Mesenchymal stem cell (in vitro differentiated cells and primary cell): ENCODE results near the gene GLI1.

Experiments
- DNase-seq: peaks from one replicate; pipeline ENCODE4 v3.0.0-alpha.2; 2013
- H2AFZ ChIP-seq: one replicate; pipeline ENCODE4 v1.6.1; 2013; ENCODE audit warnings: low read depth, mild to moderate bottlenecking, control low read depth, inconsistent platforms, low read length, moderate library complexity
- H2AK5ac ChIP-seq: 2 replicates; pipeline ENCODE4 v1.6.1; 2013; ENCODE audit warnings: low read length, moderate library complexity, mild to moderate bottlenecking, inconsistent platforms; ENCODE audit not compliant: severe bottlenecking
- H2BK120ac ChIP-seq: one replicate; pipeline ENCODE4 v1.6.1; 2013; ENCODE audit warnings: low read depth, mild to moderate bottlenecking, inconsistent platforms, low read length, moderate library complexity
- H2BK12ac ChIP-seq, 2 experiments: one replicate each; pipeline ENCODE4 v1.6.1; 2013; ENCODE audit warnings: inconsistent platforms in 2 of 2, low read length in 2 of 2, mild to moderate bottlenecking in 2 of 2, moderate library complexity in 2 of 2, control low read depth in 1 of 2
- H2BK15ac ChIP-seq: one replicate; pipeline ENCODE4 v1.6.1; 2013; ENCODE audit warnings: mild to moderate bottlenecking, low read depth, inconsistent platforms; ENCODE audit not compliant: poor library complexity, severe bottlenecking
- H2BK5ac ChIP-seq: 2 replicates; pipeline ENCODE4 v1.6.1; 2013; ENCODE audit warnings: low read depth, mild to moderate bottlenecking, low read length, control low read depth, inconsistent platforms; ENCODE audit not compliant: poor library complexity, severe bottlenecking
- H3K14ac ChIP-seq, 2 experiments: one replicate each; pipeline ENCODE4 v1.6.1; 2013; ENCODE audit warnings: inconsistent platforms in 2 of 2, low read length in 2 of 2, control low read depth in 1 of 2, mild to moderate bottlenecking in 1 of 2, moderate library complexity in 1 of 2
- H3K18ac ChIP-seq, 2 experiments: one replicate each; pipeline ENCODE4 v1.6.1; 2013; ENCODE audit warnings: inconsistent platforms in 2 of 2, low read length in 2 of 2, control low read depth in 1 of 2, low read depth in 1 of 2, mild to moderate bottlenecking in 1 of 2
- H3K23ac ChIP-seq, 2 experiments: one replicate each; pipeline ENCODE4 v1.6.1; 2013; ENCODE audit warnings: inconsistent platforms in 2 of 2, low read length in 2 of 2, mild to moderate bottlenecking in 2 of 2, moderate library complexity in 2 of 2, control low read depth in 1 of 2
- H3K27ac ChIP-seq: 2 replicates; pipeline ENCODE4 v1.5.1; 2013; ENCODE audit warnings: mild to moderate bottlenecking, moderate library complexity, low read length, control low read depth, inconsistent platforms; ENCODE audit not compliant: poor library complexity, severe bottlenecking
- H3K27me3 ChIP-seq, 2 experiments: 2 replicates each; pipeline versions ENCODE4 v1.6.1 to v1.7.0; 2013; ENCODE audit warnings: low read length in 2 of 2, mild to moderate bottlenecking in 2 of 2, moderate library complexity in 2 of 2, control low read depth in 1 of 2, inconsistent platforms in 1 of 2; ENCODE audit not compliant: control insufficient read depth in 1 of 2, insufficient read depth in 1 of 2
- H3K36me3 ChIP-seq, 2 experiments: 2 replicates each; pipeline versions ENCODE4 v1.6.1 to v1.7.0; 2013; ENCODE audit warnings: low read length in 2 of 2, control low read depth in 1 of 2, inconsistent platforms in 1 of 2, low read depth in 1 of 2, mild to moderate bottlenecking in 1 of 2; ENCODE audit not compliant: insufficient read depth in 2 of 2, control insufficient read depth in 1 of 2
- H3K4ac ChIP-seq, 2 experiments: one replicate each; pipeline ENCODE4 v1.6.1; 2013; ENCODE audit warnings: inconsistent platforms in 2 of 2, low read length in 2 of 2, mild to moderate bottlenecking in 2 of 2, moderate library complexity in 2 of 2, control low read depth in 1 of 2, low read depth in 1 of 2
- H3K4me1 ChIP-seq: 2 replicates; pipeline ENCODE4 v1.6.1; 2013; ENCODE audit warnings: low read depth, low read length, control low read depth; ENCODE audit not compliant: control insufficient read depth, insufficient read depth
- H3K4me2 ChIP-seq: 2 replicates; pipeline ENCODE4 v1.6.1; 2013; ENCODE audit warnings: low read length, mild to moderate bottlenecking, inconsistent platforms; ENCODE audit not compliant: poor library complexity, severe bottlenecking
- H3K4me3 ChIP-seq, 2 experiments: 2 replicates each; pipeline versions ENCODE4 v1.5.1 to v1.7.0; 2013; ENCODE audit warnings: low read length in 2 of 2, mild to moderate bottlenecking in 2 of 2, control low read depth in 1 of 2, low read depth in 1 of 2; ENCODE audit not compliant: insufficient read depth in 1 of 2
- H3K79me1 ChIP-seq: replicated peaks from 2 replicates; pipeline ENCODE4 v1.6.1; 2013; ENCODE audit warnings: mild to moderate bottlenecking, control low read depth, low read length, inconsistent platforms; ENCODE audit not compliant: poor library complexity, severe bottlenecking
- H3K9ac ChIP-seq: 2 replicates; pipeline ENCODE4 v1.7.0; 2013; ENCODE audit warnings: mild to moderate bottlenecking, low read length, moderate library complexity
- H3K9me3 ChIP-seq: 2 replicates; pipeline ENCODE4 v1.7.0; 2013; ENCODE audit warnings: mild to moderate bottlenecking, low read length; ENCODE audit not compliant: control insufficient read depth
- H4K8ac ChIP-seq: one replicate; pipeline ENCODE4 v1.6.1; 2013; ENCODE audit warnings: inconsistent platforms, mild to moderate bottlenecking, low read length, moderate library complexity
- H4K91ac ChIP-seq: one replicate; pipeline ENCODE4 v1.6.1; 2013; ENCODE audit warnings: mild to moderate bottlenecking, low read length, inconsistent platforms
- WGBS: methylation state at CpG from one replicate; pipeline ENCODE4 v1.1.7; 2013; ENCODE audit warnings: mixed read lengths; 5-methylcytosine and 5-hydroxymethylcytosine counted together

The GLI1 gene

DNA sequence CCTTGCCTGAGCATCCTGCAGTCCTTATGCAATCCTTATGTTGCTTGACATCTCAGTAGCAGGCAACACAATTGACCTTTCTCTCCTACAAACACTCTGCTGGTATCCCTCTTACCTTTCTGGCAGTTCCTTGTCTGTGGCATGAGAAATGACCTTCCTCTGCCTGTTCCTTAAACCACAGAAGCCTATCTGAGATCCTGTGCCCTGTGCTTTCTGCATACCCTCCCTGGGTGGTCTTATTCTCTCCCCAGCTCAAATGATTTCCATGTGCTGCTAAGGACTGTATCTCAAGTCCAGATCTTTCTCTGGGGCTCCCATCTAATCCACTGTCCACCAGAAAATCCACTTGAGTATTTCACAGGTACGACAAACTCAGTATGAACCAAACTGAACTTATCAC lies 22.1 kb downstream of the GLI1 start:
- Histone ChIP-seq H3K4me2 (no peak overlapping the region), H2BK5ac (no peak overlapping the region), H3K36me3 (no peaks in the 10 kb centered on the region), H3K23ac (no peak overlapping the region), H3K14ac (no peak overlapping the region), H3K4me3 (no peak overlapping the region), H2AFZ (no peak overlapping the region), H3K9me3 (no peaks in the 10 kb centered on the region), H3K4ac (no peak overlapping the region), H3K4me1 (peaks cover 3% of the 10 kb centered on the region), H3K27ac (no peak overlapping the region), H2AK5ac (no peak overlapping the region), H3K9ac (no peak overlapping the region), H2BK15ac (no peak overlapping the region), H3K27me3 (peaks cover 13 to 50% of the 10 kb centered on the region in 2 experiments), H3K79me1 (no peaks in the 10 kb centered on the region), H2BK120ac (no peak overlapping the region), H4K8ac (no peak overlapping the region), H2BK12ac (no peak overlapping the region), H4K91ac (no peak overlapping the region), H3K18ac (no peak overlapping the region)
- 86% methylated on average over 1 of the region's 1 CpG for WGBS
- no peak for DNase-seq

DNA sequence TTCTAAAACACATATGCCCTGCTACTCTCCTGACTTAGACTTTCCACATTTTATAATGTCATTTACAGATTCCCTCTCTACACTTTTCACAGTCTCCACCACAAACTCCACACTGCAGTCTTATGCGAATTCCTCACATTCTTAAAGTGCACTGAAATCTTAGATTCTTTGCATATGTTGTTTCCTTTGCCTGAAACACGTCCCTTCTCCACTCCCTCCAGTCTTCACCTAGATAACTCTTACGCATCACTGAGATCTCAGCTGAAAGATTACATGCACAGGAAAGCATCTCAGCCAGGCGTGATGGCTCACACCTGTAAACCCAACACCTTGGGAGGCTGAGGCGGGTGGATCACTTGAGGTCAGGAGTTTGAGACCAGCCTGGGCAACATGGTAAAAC lies 23.9 kb downstream of the GLI1 start:
- Histone ChIP-seq H3K18ac (no peak overlapping the region), H3K14ac (no peak overlapping the region), H3K23ac (no peak overlapping the region), H2BK120ac (no peak overlapping the region), H3K27ac (peak overlapping the region; percentile 65), H4K91ac (no peak overlapping the region), H3K9me3 (no peaks in the 10 kb centered on the region), H2BK12ac (no peak overlapping the region), H3K9ac (no peak overlapping the region), H2AK5ac (no peak overlapping the region), H2BK5ac (no peak overlapping the region), H2AFZ (no peak overlapping the region), H3K27me3 (peaks cover 0 to 32% of the 10 kb centered on the region in 2 experiments), H3K4me2 (no peak overlapping the region), H3K4me3 (no peak overlapping the region), H3K4me1 (peaks cover 4% of the 10 kb centered on the region), H2BK15ac (no peak overlapping the region), H3K36me3 (no peaks in the 10 kb centered on the region), H3K79me1 (no peaks in the 10 kb centered on the region), H4K8ac (no peak overlapping the region), H3K4ac (no peak overlapping the region)
- 66% methylated on average over 5 of the region's 5 CpGs for WGBS
- peak; percentile 42 for DNase-seq

DNA sequence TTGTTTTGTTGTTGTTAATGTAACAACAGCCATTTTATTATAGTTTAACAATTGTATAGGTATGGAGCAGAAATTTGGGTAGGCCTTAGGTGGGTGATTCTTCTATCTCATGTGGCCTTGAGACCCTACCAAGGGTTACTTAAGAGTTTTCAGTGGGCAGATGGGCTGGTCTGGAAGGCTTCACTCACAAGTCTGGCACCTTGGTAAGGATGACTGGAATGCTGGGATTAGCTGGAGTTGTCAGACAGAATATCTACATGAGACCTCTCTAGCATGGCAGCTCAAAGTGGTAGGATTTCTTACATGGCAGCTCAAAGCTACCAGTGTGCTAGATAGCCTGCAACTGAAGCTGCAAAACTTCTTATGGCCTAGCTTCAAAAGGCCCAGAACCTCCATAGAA lies 26.1 kb downstream of the GLI1 start:
- Histone ChIP-seq H4K8ac (no peak overlapping the region), H3K9ac (no peak overlapping the region), H3K4me3 (no peak overlapping the region), H3K4me2 (no peak overlapping the region), H2AK5ac (peak overlapping the region; percentile 29), H3K18ac (no peak overlapping the region), H3K9me3 (no peaks in the 10 kb centered on the region), H3K36me3 (peaks cover 9 to 17% of the 10 kb centered on the region in 2 experiments), H3K27me3 (peaks cover 0 to 12% of the 10 kb centered on the region in 2 experiments), H3K79me1 (peaks cover 8% of the 10 kb centered on the region), H2AFZ (peak overlapping the region; percentile 30), H3K27ac (no peak overlapping the region), H3K23ac (no peak overlapping the region), H2BK120ac (no peak overlapping the region), H2BK15ac (no peak overlapping the region), H2BK5ac (no peak overlapping the region), H4K91ac (no peak overlapping the region), H3K4me1 (peaks cover 12% of the 10 kb centered on the region), H2BK12ac (no peak overlapping the region), H3K14ac (no peak overlapping the region), H3K4ac (no peak overlapping the region)
- DNase-seq = no peak

DNA sequence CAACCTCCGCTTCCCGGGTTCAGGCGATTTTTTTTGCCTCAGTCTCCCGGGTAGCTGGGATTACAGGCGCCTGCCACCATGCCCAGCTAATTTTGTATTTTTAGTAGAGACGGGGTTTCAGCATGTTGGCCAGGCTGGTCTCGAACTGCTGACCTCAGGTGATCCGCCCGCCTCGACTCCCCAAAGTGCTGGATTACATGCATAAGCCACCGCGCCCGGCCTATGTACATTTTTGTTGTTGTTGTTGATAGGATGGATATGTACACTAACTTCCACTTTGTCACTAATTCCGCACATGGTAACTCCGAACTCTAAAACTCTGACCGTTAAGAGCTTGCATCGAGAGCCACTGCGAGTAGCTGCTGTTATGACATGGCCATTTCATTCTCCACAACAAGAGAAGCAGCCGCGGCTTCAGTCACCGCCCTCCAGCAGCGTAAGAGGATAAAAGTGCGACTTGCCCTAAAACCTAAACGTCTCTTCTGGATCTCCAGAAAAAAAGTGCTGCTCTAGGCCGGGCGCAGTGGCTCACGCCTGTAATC lies 27.5 kb downstream of the GLI1 start:
- Histone ChIP-seq H3K14ac (no peak overlapping the region), H3K4me3 (peak overlapping the region in 1 of 2 experiments; percentile 89), H2BK12ac (no peak overlapping the region), H4K91ac (peak overlapping the region; percentile 59), H3K9me3 (no peaks in the 10 kb centered on the region), H3K4ac (peak overlapping the region in 1 of 2 experiments; percentile 11), H2BK120ac (peak overlapping the region; percentile 27), H3K18ac (no peak overlapping the region), H2AK5ac (peak overlapping the region; percentile 20), H4K8ac (peak overlapping the region; percentile 97), H3K27me3 (no peaks in the 10 kb centered on the region), H3K36me3 (peaks cover 16 to 29% of the 10 kb centered on the region in 2 experiments), H3K9ac (peak overlapping the region; percentile 99), H3K27ac (no peak overlapping the region), H3K23ac (no peak overlapping the region), H3K79me1 (peaks cover 10% of the 10 kb centered on the region), H3K4me1 (peaks cover 12% of the 10 kb centered on the region), H2BK15ac (no peak overlapping the region), H2BK5ac (no peak overlapping the region), H3K4me2 (no peak overlapping the region), H2AFZ (peak overlapping the region; percentile 66)
- no peak for DNase-seq
- WGBS = 96% methylated on average over 27 of the region's 27 CpGs
